ENCODE data around the gene ANKRD39. TPM values are rescaled to one million over a fixed set of nuclear protein-coding genes. Genes with fewer than 3 reads are reported as not detected.

ANKRD39 gene
- total and polyA plus RNA-seq, 4 donors = 4.7 to 22.7 (median 10.7) TPM

DNA sequence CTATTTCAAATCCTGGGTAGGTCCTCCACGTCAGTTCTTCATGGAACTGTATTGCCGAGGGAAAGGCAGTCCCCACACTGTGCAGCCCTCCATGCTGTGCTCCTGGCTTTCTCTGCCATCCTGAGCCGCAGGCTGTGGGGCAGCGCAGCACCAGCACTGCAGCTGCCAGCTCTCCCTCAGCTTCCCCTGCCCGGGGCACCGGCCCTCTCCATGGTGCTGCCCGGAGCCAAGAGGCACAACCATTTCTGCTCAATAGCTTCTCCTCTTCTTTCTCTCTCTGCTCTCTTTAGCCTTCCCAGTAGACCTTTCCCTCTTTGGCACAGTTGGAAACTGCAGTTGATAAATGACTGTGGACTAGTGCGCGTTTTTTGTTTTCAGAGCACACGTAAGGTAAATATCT is 26.1 kb downstream of the ANKRD39 start:
- peaks cover 11 to 35% (median 20%) of the 10 kb centered on the region in 4 donors for H3K36me3 ChIP-seq (ENCODE audit: control insufficient read depth in 4 of 4, insufficient read depth in 3 of 4, low read depth in 1 of 4, low read length in 3 of 4)
- 39% methylated on average over 10 of the region's 10 CpGs for WGBS
- TF ChIP-seq CTCF (IDR thresholded peaks at IDR 0.05; ENCODE audit: low read depth, low read length, missing input control) (no peak), TAF1 (conservative IDR thresholded peaks at IDR 0.05) (no peak), RAD21 (IDR thresholded peaks at IDR 0.05) (peak in 1 of 2 donors; percentile 23), EGR1 (IDR thresholded peaks at IDR 0.05; ENCODE audit: low read depth in 2 of 2) (no peak), RXRA (IDR thresholded peaks at IDR 0.05) (peak; percentile 20 to 27), YY1 (IDR thresholded peaks at IDR 0.05) (peak; percentile 55), GABPA (IDR thresholded peaks at IDR 0.05 in 1 of 2, conservative IDR thresholded peaks at IDR 0.05 in 1 of 2) (no peak), FOXA2 (IDR thresholded peaks at IDR 0.05) (no peak), HNF4G (IDR thresholded peaks at IDR 0.05) (no peak), ZBTB33 (IDR thresholded peaks at IDR 0.05) (no peak), HNF4A (conservative IDR thresholded peaks at IDR 0.05) (no peak), NR2F2 (IDR thresholded peaks at IDR 0.05) (no peak), SP1 (IDR thresholded peaks at IDR 0.05) (no peak)
- TF ChIP-seq, protein P1, sequence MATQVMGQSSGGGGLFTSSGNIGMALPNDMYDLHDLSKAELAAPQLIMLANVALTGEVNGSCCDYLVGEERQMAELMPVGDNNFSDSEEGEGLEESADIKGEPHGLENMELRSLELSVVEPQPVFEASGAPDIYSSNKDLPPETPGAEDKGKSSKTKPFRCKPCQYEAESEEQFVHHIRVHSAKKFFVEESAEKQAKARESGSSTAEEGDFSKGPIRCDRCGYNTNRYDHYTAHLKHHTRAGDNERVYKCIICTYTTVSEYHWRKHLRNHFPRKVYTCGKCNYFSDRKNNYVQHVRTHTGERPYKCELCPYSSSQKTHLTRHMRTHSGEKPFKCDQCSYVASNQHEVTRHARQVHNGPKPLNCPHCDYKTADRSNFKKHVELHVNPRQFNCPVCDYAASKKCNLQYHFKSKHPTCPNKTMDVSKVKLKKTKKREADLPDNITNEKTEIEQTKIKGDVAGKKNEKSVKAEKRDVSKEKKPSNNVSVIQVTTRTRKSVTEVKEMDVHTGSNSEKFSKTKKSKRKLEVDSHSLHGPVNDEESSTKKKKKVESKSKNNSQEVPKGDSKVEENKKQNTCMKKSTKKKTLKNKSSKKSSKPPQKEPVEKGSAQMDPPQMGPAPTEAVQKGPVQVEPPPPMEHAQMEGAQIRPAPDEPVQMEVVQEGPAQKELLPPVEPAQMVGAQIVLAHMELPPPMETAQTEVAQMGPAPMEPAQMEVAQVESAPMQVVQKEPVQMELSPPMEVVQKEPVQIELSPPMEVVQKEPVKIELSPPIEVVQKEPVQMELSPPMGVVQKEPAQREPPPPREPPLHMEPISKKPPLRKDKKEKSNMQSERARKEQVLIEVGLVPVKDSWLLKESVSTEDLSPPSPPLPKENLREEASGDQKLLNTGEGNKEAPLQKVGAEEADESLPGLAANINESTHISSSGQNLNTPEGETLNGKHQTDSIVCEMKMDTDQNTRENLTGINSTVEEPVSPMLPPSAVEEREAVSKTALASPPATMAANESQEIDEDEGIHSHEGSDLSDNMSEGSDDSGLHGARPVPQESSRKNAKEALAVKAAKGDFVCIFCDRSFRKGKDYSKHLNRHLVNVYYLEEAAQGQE (IDR thresholded peaks at IDR 0.05) = peak; percentile 99
- TF ChIP-seq, protein P2, sequence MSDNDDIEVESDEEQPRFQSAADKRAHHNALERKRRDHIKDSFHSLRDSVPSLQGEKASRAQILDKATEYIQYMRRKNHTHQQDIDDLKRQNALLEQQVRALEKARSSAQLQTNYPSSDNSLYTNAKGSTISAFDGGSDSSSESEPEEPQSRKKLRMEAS (IDR thresholded peaks at IDR 0.05) = no peak
- H3K27ac ChIP-seq (ENCODE audit: low read depth in 1 of 2, low read length in 2 of 2) = peak overlapping the region in 1 of 2 donors; percentile 17
- no peaks in the 10 kb centered on the region for H3K27me3 ChIP-seq (ENCODE audit: control insufficient read depth in 4 of 4, insufficient read depth in 4 of 4, low read length in 3 of 4)
- H3K9me3 ChIP-seq (ENCODE audit: control insufficient read depth in 4 of 4, low read length in 3 of 4) = no peaks in the 10 kb centered on the region
- no peak overlapping the region for H3K4me3 ChIP-seq (ENCODE audit: low read depth in 1 of 3, low read length in 3 of 3)
- peaks cover 15 to 43% (median 41%) of the 10 kb centered on the region in 4 donors for H3K4me1 ChIP-seq (ENCODE audit: control insufficient read depth in 4 of 4, insufficient read depth in 4 of 4, low read length in 3 of 4)
- no peak overlapping the region for H3K9ac ChIP-seq (ENCODE audit: low read depth in 1 of 2, low read length in 2 of 2)
- DNase-seq (ENCODE audit: low spot score) = no peak

DNA sequence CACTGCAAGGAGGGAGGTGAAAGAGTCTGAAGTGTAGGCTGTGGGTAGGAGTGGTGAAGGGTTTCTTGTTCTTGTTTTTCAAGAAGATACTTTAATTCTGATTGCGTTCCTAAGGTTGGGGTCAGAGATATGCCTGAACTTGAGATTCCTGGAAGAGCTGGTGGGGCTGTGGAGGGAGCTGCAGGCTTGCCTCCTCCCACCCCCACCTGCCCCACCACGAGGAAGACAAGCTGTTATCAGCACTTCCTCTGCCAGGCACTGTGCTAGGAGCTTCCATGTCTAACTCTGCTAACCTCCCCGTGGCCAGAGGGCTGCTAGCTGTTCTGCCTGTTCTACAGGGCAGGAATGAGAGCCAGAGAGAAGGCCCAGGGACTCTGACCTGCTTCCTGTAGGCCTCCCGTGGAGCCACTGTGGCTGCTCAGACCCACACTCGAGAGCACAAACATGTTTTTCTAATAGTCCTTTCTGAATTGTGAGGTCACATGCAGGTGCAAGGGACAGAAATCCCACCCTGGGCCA is 27.7 kb downstream of the ANKRD39 start:
- H3K4me1 ChIP-seq (ENCODE audit: control insufficient read depth in 4 of 4, insufficient read depth in 4 of 4, low read length in 3 of 4) = peaks cover 15 to 43% (median 41%) of the 10 kb centered on the region in 4 donors
- H3K9ac ChIP-seq (ENCODE audit: low read depth in 1 of 2, low read length in 2 of 2) = no peak overlapping the region
- 41% methylated on average over 5 of the region's 5 CpGs for WGBS
- no peak for DNase-seq (ENCODE audit: low spot score)
- H3K4me3 ChIP-seq (ENCODE audit: low read depth in 1 of 3, low read length in 3 of 3) = no peak overlapping the region
- H3K9me3 ChIP-seq (ENCODE audit: control insufficient read depth in 4 of 4, low read length in 3 of 4) = no peaks in the 10 kb centered on the region
- no peaks in the 10 kb centered on the region for H3K27me3 ChIP-seq (ENCODE audit: control insufficient read depth in 4 of 4, insufficient read depth in 4 of 4, low read length in 3 of 4)
- TF ChIP-seq, protein P1 (IDR thresholded peaks at IDR 0.05) = no peak
- TF ChIP-seq HNF4A (conservative IDR thresholded peaks at IDR 0.05) = no peak
- TF ChIP-seq EGR1 (IDR thresholded peaks at IDR 0.05; ENCODE audit: low read depth in 2 of 2) = no peak
- no peak for TF ChIP-seq NR2F2 (IDR thresholded peaks at IDR 0.05)
- TF ChIP-seq SP1 (IDR thresholded peaks at IDR 0.05) = no peak
- TF ChIP-seq HNF4G (IDR thresholded peaks at IDR 0.05) = no peak
- no peak overlapping the region for H3K27ac ChIP-seq (ENCODE audit: low read depth in 1 of 2, low read length in 2 of 2)
- peaks cover 13 to 47% (median 27%) of the 10 kb centered on the region in 4 donors for H3K36me3 ChIP-seq (ENCODE audit: control insufficient read depth in 4 of 4, insufficient read depth in 3 of 4, low read depth in 1 of 4, low read length in 3 of 4)
